Memory B cell (primary cell): ENCODE measurements around the gene DISC1.
"Not testable (repeated sequence)": the region's sequence is repeated elsewhere in the genome, so short reads cannot be mapped to it uniquely, and the experiment has no call there.

Experiments used
- ATAC-seq: fragments of 150-1000 bp; cut with Tn5 transposase; 2 replicates; pipeline ENCODE4 v1.10.0; 2021; ENCODE audit warnings: low read depth, mild to moderate bottlenecking, moderate library complexity
- DNase-seq, 2 donors: peaks; one replicate each; pipeline ENCODE4 v3.0.0; 2022; ENCODE audit warnings: low spot score in 2 of 2
- H3K27ac Mint-ChIP-seq: one replicate; pipeline ENCODE4 v1.8.0; 2022; ENCODE audit warnings: mild to moderate bottlenecking, moderate library complexity, mixed read lengths
- H3K27me3 Mint-ChIP-seq: one replicate; pipeline ENCODE4 v1.8.0; 2022; ENCODE audit warnings: mixed read lengths
- H3K36me3 Mint-ChIP-seq: one replicate; pipeline ENCODE4 v1.8.0; 2022; ENCODE audit warnings: mild to moderate bottlenecking, mixed read lengths
- H3K4me1 Mint-ChIP-seq: one replicate; pipeline ENCODE4 v1.8.0; 2022; ENCODE audit warnings: mixed read lengths
- H3K4me3 Mint-ChIP-seq: one replicate; pipeline ENCODE4 v1.8.0; 2022; ENCODE audit warnings: mild to moderate bottlenecking, moderate library complexity, mixed read lengths
- H3K9me3 Mint-ChIP-seq: one replicate; pipeline ENCODE4 v1.8.0; 2022; ENCODE audit warnings: mixed read lengths

DISC1 gene

GRCh38 chr1:231964241-231964640 is 337.7 kb downstream of the DISC1 start:
- DNase-seq: no peak
- H3K36me3 Mint-ChIP-seq: peaks cover 8% of the 10 kb centered on the region
- H3K4me3 Mint-ChIP-seq: no peak overlapping the region
- no peaks in the 10 kb centered on the region for H3K27me3 Mint-ChIP-seq
- no peak overlapping the region for H3K27ac Mint-ChIP-seq
- H3K4me1 Mint-ChIP-seq: no peaks in the 10 kb centered on the region
- H3K9me3 Mint-ChIP-seq: no peaks in the 10 kb centered on the region
- ATAC-seq: no peak

- H3K27me3 Mint-ChIP-seq: no peaks in the 10 kb centered on the region
- peaks cover 10% of the 10 kb centered on the region for H3K36me3 Mint-ChIP-seq
- no peak overlapping the region for H3K4me3 Mint-ChIP-seq
- H3K27ac Mint-ChIP-seq: no peak overlapping the region
- no peaks in the 10 kb centered on the region for H3K4me1 Mint-ChIP-seq
- DNase-seq (no peak), ATAC-seq (no peak)
- no peaks in the 10 kb centered on the region for H3K9me3 Mint-ChIP-seq
Observed at GRCh38 chr1:231964961-231965360, 338.4 kb downstream of the DISC1 start.

- no peak for ATAC-seq
- Mint-ChIP-seq H3K36me3 (peaks cover 10% of the 10 kb centered on the region), H3K9me3 (no peaks in the 10 kb centered on the region), H3K4me3 (no peak overlapping the region), H3K27ac (no peak overlapping the region), H3K27me3 (no peaks in the 10 kb centered on the region), H3K4me1 (no peaks in the 10 kb centered on the region)
- DNase-seq: no peak
Observed at GRCh38 chr1:231965615-231966014, 339.0 kb downstream of the DISC1 start.

GRCh38 chr1:231966983-231967382 is 340.4 kb downstream of the DISC1 start:
- H3K27ac Mint-ChIP-seq: no peak overlapping the region
- no peaks in the 10 kb centered on the region for H3K9me3 Mint-ChIP-seq
- H3K4me3 Mint-ChIP-seq: no peak overlapping the region
- peaks cover 10% of the 10 kb centered on the region for H3K36me3 Mint-ChIP-seq
- ATAC-seq (no peak), DNase-seq (no peak)
- no peaks in the 10 kb centered on the region for H3K27me3 Mint-ChIP-seq
- H3K4me1 Mint-ChIP-seq: no peaks in the 10 kb centered on the region

- no peak overlapping the region for H3K27ac Mint-ChIP-seq
Observed at GRCh38 chr1:231969076-231969475, 342.5 kb downstream of the DISC1 start.

GRCh38 chr1:231969761-231970160 is 343.2 kb downstream of the DISC1 start:
- not testable (repeated sequence) for H3K9me3 Mint-ChIP-seq, DNase-seq, H3K27me3 Mint-ChIP-seq, ATAC-seq, H3K4me1 Mint-ChIP-seq, H3K4me3 Mint-ChIP-seq, H3K27ac Mint-ChIP-seq
- peaks cover 10% of the 10 kb centered on the region for H3K36me3 Mint-ChIP-seq

More at GRCh38 chr1:231969076-231969475, 342.5 kb downstream of the DISC1 start:
- no peaks in the 10 kb centered on the region for H3K4me1 Mint-ChIP-seq
- H3K9me3 Mint-ChIP-seq: no peaks in the 10 kb centered on the region
- H3K36me3 Mint-ChIP-seq: peaks cover 10% of the 10 kb centered on the region
- no peak for ATAC-seq
- H3K4me3 Mint-ChIP-seq: no peak overlapping the region
- DNase-seq: no peak
- no peaks in the 10 kb centered on the region for H3K27me3 Mint-ChIP-seq

- no peak for DNase-seq
- H3K4me3 Mint-ChIP-seq: no peak overlapping the region
- peaks cover 9% of the 10 kb centered on the region for H3K36me3 Mint-ChIP-seq
- H3K4me1 Mint-ChIP-seq: no peaks in the 10 kb centered on the region
- no peaks in the 10 kb centered on the region for H3K9me3 Mint-ChIP-seq
- no peak overlapping the region for H3K27ac Mint-ChIP-seq
- no peaks in the 10 kb centered on the region for H3K27me3 Mint-ChIP-seq
- no peak for ATAC-seq
Observed at GRCh38 chr1:231970684-231971083, 344.1 kb downstream of the DISC1 start.

GRCh38 chr1:231971397-231972110 is 345.0 kb downstream of the DISC1 start:
- ATAC-seq (no peak), DNase-seq (no peak)
- Mint-ChIP-seq H3K27me3 (no peaks in the 10 kb centered on the region), H3K36me3 (peaks cover 9% of the 10 kb centered on the region), H3K9me3 (peaks cover 2% of the 10 kb centered on the region), H3K4me3 (no peak overlapping the region), H3K27ac (no peak overlapping the region), H3K4me1 (no peaks in the 10 kb centered on the region)

GRCh38 chr1:231972111-231972445 is 345.5 kb downstream of the DISC1 start:
- Mint-ChIP-seq H3K36me3 (peaks cover 9% of the 10 kb centered on the region), H3K9me3 (peaks cover 3% of the 10 kb centered on the region), H3K4me1 (no peaks in the 10 kb centered on the region), H3K27me3 (no peaks in the 10 kb centered on the region), H3K4me3 (no peak overlapping the region), H3K27ac (no peak overlapping the region)
- DNase-seq (no peak), ATAC-seq (no peak)

GRCh38 chr1:231973830-231974229 is 347.2 kb downstream of the DISC1 start:
- Mint-ChIP-seq H3K27me3 (no peaks in the 10 kb centered on the region), H3K36me3 (peaks cover 11% of the 10 kb centered on the region), H3K4me1 (no peaks in the 10 kb centered on the region), H3K9me3 (peaks cover 6% of the 10 kb centered on the region), H3K4me3 (no peak overlapping the region), H3K27ac (no peak overlapping the region)
- ATAC-seq: no peak
- DNase-seq: no peak

- peaks cover 8% of the 10 kb centered on the region for H3K36me3 Mint-ChIP-seq
- H3K27me3 Mint-ChIP-seq: no peaks in the 10 kb centered on the region
- no peak for DNase-seq
- peaks cover 6% of the 10 kb centered on the region for H3K9me3 Mint-ChIP-seq
- no peak overlapping the region for H3K4me3 Mint-ChIP-seq
- no peaks in the 10 kb centered on the region for H3K4me1 Mint-ChIP-seq
- H3K27ac Mint-ChIP-seq: no peak overlapping the region
- no peak for ATAC-seq
Observed at GRCh38 chr1:231976231-231976630, 349.6 kb downstream of the DISC1 start.

- H3K4me3 Mint-ChIP-seq: no peak overlapping the region
- H3K4me1 Mint-ChIP-seq: no peaks in the 10 kb centered on the region
- H3K36me3 Mint-ChIP-seq: peaks cover 4% of the 10 kb centered on the region
- peaks cover 3% of the 10 kb centered on the region for H3K9me3 Mint-ChIP-seq
- DNase-seq: no peak
- no peak overlapping the region for H3K27ac Mint-ChIP-seq
- H3K27me3 Mint-ChIP-seq: no peaks in the 10 kb centered on the region
- ATAC-seq: no peak
Observed at GRCh38 chr1:231981675-231982074, 355.1 kb downstream of the DISC1 start.

GRCh38 chr1:231982871-231983587 is 356.4 kb downstream of the DISC1 start:
- Mint-ChIP-seq H3K4me3 (no peak overlapping the region), H3K4me1 (no peaks in the 10 kb centered on the region), H3K9me3 (no peaks in the 10 kb centered on the region), H3K27ac (no peak overlapping the region), H3K27me3 (no peaks in the 10 kb centered on the region), H3K36me3 (no peaks in the 10 kb centered on the region)
- ATAC-seq (no peak), DNase-seq (no peak)

- no peaks in the 10 kb centered on the region for H3K36me3 Mint-ChIP-seq
- H3K4me1 Mint-ChIP-seq: no peaks in the 10 kb centered on the region
- ATAC-seq: no peak
- no peaks in the 10 kb centered on the region for H3K9me3 Mint-ChIP-seq
- H3K27me3 Mint-ChIP-seq: no peaks in the 10 kb centered on the region
- no peak for DNase-seq
- H3K27ac Mint-ChIP-seq: no peak overlapping the region
- H3K4me3 Mint-ChIP-seq: no peak overlapping the region
Observed at GRCh38 chr1:231983588-231984193, 357.1 kb downstream of the DISC1 start.
